Fibroblast of mammary gland (primary cell): Measurements from ENCODE around the gene NCBP2.

Source experiments
- DNase-seq: peaks from one replicate; pipeline ENCODE4 v3.0.0-alpha.2; 2010; ENCODE audit warnings: low read depth
- H3K4me3 ChIP-seq: 2 replicates; pipeline ENCODE4 v1.5.1; 2011; ENCODE audit warnings: low read depth, mild to moderate bottlenecking, low read length, moderate library complexity; ENCODE audit not compliant: control insufficient read depth
- TF ChIP-seq, protein P1 (sequence below): conservative IDR thresholded peaks from 2 replicates; pipeline ENCODE4 v1.5.1; 2011; ENCODE audit warnings: low read depth, low read length, inconsistent platforms; ENCODE audit not compliant: control insufficient read depth, insufficient read depth

NCBP2 gene

DNA sequence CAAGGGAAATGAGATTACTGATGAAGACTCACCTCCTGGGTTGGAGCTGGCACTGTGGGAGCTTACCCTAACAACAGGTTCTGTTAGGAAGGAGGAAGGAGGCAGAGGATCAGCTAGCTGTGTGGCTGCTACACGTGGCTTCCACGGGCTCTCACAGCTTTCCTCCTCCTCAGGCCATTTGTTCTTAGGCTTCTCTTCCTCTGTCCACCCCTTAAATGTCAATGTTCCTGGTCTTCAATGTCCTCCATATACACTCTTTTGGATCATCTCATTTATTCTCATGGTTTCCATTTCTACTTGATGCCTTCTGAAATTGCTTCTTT is 21.3 kb upstream of the NCBP2 start:
- no peak overlapping the region for H3K4me3 ChIP-seq
- TF ChIP-seq, protein P1, sequence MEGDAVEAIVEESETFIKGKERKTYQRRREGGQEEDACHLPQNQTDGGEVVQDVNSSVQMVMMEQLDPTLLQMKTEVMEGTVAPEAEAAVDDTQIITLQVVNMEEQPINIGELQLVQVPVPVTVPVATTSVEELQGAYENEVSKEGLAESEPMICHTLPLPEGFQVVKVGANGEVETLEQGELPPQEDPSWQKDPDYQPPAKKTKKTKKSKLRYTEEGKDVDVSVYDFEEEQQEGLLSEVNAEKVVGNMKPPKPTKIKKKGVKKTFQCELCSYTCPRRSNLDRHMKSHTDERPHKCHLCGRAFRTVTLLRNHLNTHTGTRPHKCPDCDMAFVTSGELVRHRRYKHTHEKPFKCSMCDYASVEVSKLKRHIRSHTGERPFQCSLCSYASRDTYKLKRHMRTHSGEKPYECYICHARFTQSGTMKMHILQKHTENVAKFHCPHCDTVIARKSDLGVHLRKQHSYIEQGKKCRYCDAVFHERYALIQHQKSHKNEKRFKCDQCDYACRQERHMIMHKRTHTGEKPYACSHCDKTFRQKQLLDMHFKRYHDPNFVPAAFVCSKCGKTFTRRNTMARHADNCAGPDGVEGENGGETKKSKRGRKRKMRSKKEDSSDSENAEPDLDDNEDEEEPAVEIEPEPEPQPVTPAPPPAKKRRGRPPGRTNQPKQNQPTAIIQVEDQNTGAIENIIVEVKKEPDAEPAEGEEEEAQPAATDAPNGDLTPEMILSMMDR: no peak
- DNase-seq: no peak

DNA sequence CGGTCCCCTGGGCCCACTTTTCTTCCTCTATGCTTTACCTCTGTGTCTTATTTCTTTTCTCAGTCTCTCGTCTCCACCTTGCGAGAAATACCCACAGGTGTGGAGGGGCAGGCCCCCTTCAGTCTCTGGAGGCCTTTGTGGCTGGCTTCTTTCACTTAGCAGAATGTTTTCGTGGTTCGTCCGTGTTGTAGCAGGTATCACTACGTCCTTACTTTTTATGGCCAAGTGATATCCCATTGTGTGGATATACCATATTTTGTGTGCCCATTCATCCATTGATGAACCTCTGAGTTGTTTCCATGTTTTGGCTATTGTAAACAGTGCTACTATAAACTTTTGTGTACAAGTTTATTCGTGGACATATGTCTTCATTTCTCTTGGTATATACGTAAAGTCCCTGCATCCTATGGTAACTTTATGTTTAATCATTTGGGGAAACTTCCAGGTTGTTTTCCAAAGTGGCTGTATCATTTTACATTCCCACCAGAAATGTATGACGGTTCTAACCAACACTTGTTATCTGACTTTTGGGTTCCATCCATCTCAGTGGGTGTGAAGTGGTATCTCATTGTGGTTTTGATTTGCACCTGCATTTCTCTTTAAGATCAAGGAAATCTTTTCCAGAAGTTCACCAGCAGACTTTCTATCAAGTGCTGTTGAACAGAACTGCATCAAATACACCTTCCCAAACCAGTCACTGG is 20.8 kb upstream of the NCBP2 start:
- TF ChIP-seq, protein P1: no peak
- no peak for DNase-seq

DNA sequence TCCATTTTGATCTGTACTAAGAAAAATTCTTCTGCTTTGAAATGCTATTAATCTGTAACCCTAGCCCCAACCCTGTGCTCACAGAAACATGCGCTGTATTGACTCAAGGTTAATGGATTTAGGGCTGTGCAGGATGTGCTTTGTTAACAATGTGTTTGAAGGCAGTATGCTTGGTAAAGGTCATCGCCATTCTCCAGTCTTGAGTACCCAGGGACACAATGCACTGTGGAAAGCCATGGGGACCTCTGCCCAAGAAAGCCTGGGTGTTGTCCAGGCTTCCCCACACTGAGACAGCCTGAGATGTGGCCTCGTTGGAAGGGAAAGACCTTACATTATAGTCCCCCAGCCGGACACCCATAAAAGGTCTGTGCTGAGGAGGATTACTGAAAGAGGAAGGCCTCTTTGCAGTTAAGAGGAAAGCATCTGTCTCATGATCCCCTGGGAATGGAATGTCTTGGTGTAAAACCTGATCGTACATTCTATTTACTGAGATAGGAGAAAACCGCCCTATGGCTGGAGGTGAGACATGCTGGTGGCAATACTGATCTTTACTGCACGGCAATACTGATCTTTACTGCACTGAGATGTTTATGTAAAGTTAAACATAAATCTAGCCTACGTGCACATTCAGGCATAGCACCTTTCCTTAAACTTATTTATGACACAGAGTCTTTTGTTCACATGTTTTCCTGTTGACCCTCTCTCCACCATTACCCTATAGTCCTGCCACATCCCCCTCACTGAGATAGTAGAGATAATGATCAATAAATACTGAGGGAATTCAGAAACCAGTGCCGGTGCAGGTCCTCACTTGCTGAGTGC is 20.0 kb upstream of the NCBP2 start:
- TF ChIP-seq, protein P1: no peak
- DNase-seq: no peak

More for the DNA sequence above, 20.8 kb upstream of the NCBP2 start:
- no peak overlapping the region for H3K4me3 ChIP-seq

DNA sequence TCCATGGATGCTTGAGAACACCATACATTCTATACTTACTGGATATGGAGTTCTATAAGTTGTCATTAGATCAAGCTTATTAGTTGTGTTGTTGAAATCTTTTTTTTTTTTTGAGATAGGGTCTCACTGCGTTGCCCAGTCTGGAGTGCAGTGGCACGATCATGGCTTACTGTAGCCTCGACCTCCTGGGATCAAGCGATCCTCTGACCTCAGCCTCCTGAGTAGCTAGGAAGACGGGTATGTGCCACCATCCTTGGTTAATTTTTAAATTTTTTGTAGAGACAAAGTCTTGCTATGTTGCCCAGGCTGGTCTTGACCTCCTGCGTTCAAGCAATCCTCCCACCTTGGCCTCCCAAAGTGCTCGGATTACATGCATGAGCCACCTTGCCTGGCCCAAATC is 12.5 kb upstream of the NCBP2 start:
- no peak for DNase-seq
- TF ChIP-seq, protein P1: no peak

More for the DNA sequence above, 20.0 kb upstream of the NCBP2 start:
- H3K4me3 ChIP-seq: no peak overlapping the region

DNA sequence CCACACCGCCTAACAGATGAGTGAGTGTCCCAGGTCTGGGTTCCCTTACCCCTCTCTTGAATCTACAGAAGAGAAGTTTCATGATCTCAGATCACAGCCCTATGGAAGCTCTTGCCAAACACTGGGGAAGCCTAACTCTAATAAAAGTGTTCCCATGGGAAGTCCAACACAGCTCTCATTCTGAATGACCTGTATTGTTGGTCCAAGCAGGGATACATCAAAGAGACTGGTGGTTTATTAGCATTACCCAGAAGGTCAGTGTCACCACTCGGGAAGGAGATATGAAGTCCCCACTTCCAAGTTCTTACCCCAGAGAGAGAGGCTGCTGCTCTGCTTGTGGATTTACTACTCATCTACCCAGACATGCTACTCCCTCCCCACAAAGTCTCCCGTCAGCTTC is 9.0 kb upstream of the NCBP2 start:
- DNase-seq: no peak
- TF ChIP-seq, protein P1: no peak
- H3K4me3 ChIP-seq: no peak overlapping the region

More for the DNA sequence above, 12.5 kb upstream of the NCBP2 start:
- no peak overlapping the region for H3K4me3 ChIP-seq

DNA sequence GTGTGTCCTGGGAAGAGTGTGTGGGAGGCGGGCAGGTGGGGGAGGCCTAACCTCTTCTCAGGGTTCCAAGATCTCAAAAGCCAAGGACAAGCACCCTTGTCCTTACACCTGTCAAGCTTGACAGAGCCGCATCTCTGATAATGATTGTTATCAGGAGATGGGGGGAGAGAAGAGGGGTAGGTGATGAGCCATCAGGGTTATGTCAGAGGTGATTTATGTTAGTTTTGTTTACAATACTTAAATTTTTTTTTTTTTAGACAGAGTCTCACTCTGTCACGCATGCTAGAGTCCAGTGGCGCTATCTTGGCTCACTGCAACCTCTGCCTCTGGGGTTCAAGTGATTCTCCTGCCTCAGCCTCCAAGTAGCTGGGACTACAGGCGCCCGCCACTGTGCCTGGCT is 7.4 kb upstream of the NCBP2 start:
- TF ChIP-seq, protein P1: no peak
- H3K4me3 ChIP-seq: no peak overlapping the region
- no peak for DNase-seq
